Fibroblast of lung (primary cell): ENCODE data around the gene GPC3.

Source experiments
- CTCF ChIP-seq, 2 donors: IDR thresholded peaks in 1 of 2; conservative IDR thresholded peaks in 1 of 2; 1 replicate in 1 of 2; 2 replicates in 1 of 2; pipeline ENCODE4 v1.5.1; 2011 to 2012; ENCODE audit warnings: low read length in 2 of 2, control low read depth in 1 of 2, inconsistent platforms in 1 of 2, low read depth in 1 of 2, mild to moderate bottlenecking in 1 of 2
- EZH2 ChIP-seq: IDR thresholded peaks from 2 replicates; pipeline ENCODE4 v1.5.1; 2012; ENCODE audit warnings: low read length, control low read depth, mild to moderate bottlenecking; ENCODE audit errors: missing control alignments

- TF ChIP-seq CTCF (conservative IDR thresholded peaks at IDR 0.05 in 1 of 2, IDR thresholded peaks at IDR 0.05 in 1 of 2; ENCODE audit: low read depth in 1 of 2, low read length in 2 of 2) (no peak), EZH2 (no peak)
Measured at GRCh38 chrX:133689997-133690599, 295.3 kb downstream of the GPC3 start.
